CD4-positive, alpha-beta T cell treated with Interleukin-17A for 4 hours (primary cell): ENCODE results near the gene NUMB.

Source experiments
- DNase-seq: peaks from one replicate; pipeline ENCODE4 v3.0.0-alpha.2; 2020; ENCODE audit warnings: mixed read lengths

Gene NUMB

GRCh38 chr14:73241481-73242165 is 216.7 kb downstream of the NUMB start:
- DNase-seq = no peak

GRCh38 chr14:73240816-73241480 is 217.4 kb downstream of the NUMB start:
- no peak for DNase-seq

- DNase-seq = no peak
Measured at GRCh38 chr14:73239393-73240241, 218.7 kb downstream of the NUMB start.

- DNase-seq = no peak
Measured at GRCh38 chr14:73238941-73239340, 219.4 kb downstream of the NUMB start.

- no peak for DNase-seq
Measured at GRCh38 chr14:73238424-73238852, 219.9 kb downstream of the NUMB start.

- DNase-seq = no peak
Measured at GRCh38 chr14:73237786-73238423, 220.4 kb downstream of the NUMB start.

GRCh38 chr14:73237219-73237785 is 221.0 kb downstream of the NUMB start, which contains the start of gene PAPLN:
PAPLN (plus strand) TSS chr14:73237506; CDS start chr14:73239779, 2,273 bp downstream.
- DNase-seq = no peak

- no peak for DNase-seq
Measured at GRCh38 chr14:73236752-73237218, 221.6 kb downstream of the NUMB start.

GRCh38 chr14:73236157-73236556 is 222.2 kb downstream of the NUMB start:
- no peak for DNase-seq

- no peak for DNase-seq
Measured at GRCh38 chr14:73235531-73236155, 222.7 kb downstream of the NUMB start.

- no peak for DNase-seq
Measured at GRCh38 chr14:73234586-73235394, 223.6 kb downstream of the NUMB start.

GRCh38 chr14:73234029-73234428 is 224.3 kb downstream of the NUMB start:
- DNase-seq = no peak

- DNase-seq = no peak
Measured at GRCh38 chr14:73233564-73233963, 224.8 kb downstream of the NUMB start.

- no peak for DNase-seq
Measured at GRCh38 chr14:73232984-73233383, 225.4 kb downstream of the NUMB start.

- DNase-seq = no peak
Measured at GRCh38 chr14:73231981-73232851, 226.1 kb downstream of the NUMB start.

GRCh38 chr14:73230051-73230450 is 228.3 kb downstream of the NUMB start:
- DNase-seq = no peak

- no peak for DNase-seq
Measured at GRCh38 chr14:73227812-73228781, 230.2 kb downstream of the NUMB start.

- DNase-seq = no peak
Measured at GRCh38 chr14:73225496-73225895, 232.8 kb downstream of the NUMB start.
